KMS-11 (cell line): Measurements from ENCODE around the gene ATP5PF.
"Not testable (repeated sequence)": the region's sequence is repeated elsewhere in the genome, so short reads cannot be mapped to it uniquely, and the experiment has no call there.

Experiments used
- H2AFZ ChIP-seq: fragments of 200-600 bp; sonication (generic); 2 replicates; pipeline ENCODE4 v1.6.1; 2016; ENCODE audit warnings: antibody characterized with exemption, mixed run types, low read depth
- H3K27ac ChIP-seq: fragments of 200-600 bp; sonication (generic); 2 replicates; pipeline ENCODE4 v1.6.1; 2016; ENCODE audit warnings: mild to moderate bottlenecking, mixed run types
- H3K27me3 ChIP-seq: fragments of 200-600 bp; sonication (generic); 2 replicates; pipeline ENCODE4 v1.6.1; 2017; ENCODE audit warnings: mild to moderate bottlenecking, low read depth, mixed run types, moderate library complexity; ENCODE audit not compliant: insufficient read depth
- H3K36me3 ChIP-seq: fragments of 200-600 bp; sonication (generic); 2 replicates; pipeline ENCODE4 v1.6.1; 2017; ENCODE audit warnings: mild to moderate bottlenecking, mixed run types; ENCODE audit not compliant: insufficient read depth
- H3K4me1 ChIP-seq: fragments of 200-600 bp; sonication (generic); 2 replicates; pipeline ENCODE4 v1.6.1; 2016; ENCODE audit warnings: mild to moderate bottlenecking, low read depth, mixed run types; ENCODE audit not compliant: poor library complexity, severe bottlenecking
- H3K4me2 ChIP-seq: fragments of 200-600 bp; sonication (generic); 2 replicates; pipeline ENCODE4 v1.7.0; 2016; ENCODE audit warnings: mild to moderate bottlenecking, mixed run types
- H3K4me3 ChIP-seq: fragments of 200-600 bp; sonication (generic); IDR thresholded peaks from 2 replicates; pipeline ENCODE4 v1.6.1; 2017; ENCODE audit warnings: low read depth, low read length, mixed read lengths; ENCODE audit not compliant: insufficient read depth
- H3K79me2 ChIP-seq: fragments of 200-600 bp; sonication (generic); 2 replicates; pipeline ENCODE4 v1.6.1; 2016; ENCODE audit warnings: low read depth, mixed run types; ENCODE audit not compliant: insufficient read depth
- H3K9ac ChIP-seq: fragments of 200-600 bp; sonication (generic); 2 replicates; pipeline ENCODE4 v1.6.1; 2016; ENCODE audit warnings: mild to moderate bottlenecking, mixed run types
- H4K20me1 ChIP-seq: fragments of 200-600 bp; sonication (generic); 2 replicates; pipeline ENCODE4 v1.6.1; 2016; ENCODE audit warnings: mild to moderate bottlenecking, mixed run types; ENCODE audit not compliant: insufficient read depth
- CTCF ChIP-seq: fragments of 200-600 bp; sonication (generic); conservative IDR thresholded peaks from 2 replicates; pipeline ENCODE4 v1.6.1; 2017; ENCODE audit warnings: low read depth, mild to moderate bottlenecking, antibody characterized with exemption, low read length, moderate library complexity, mixed read lengths

The ATP5PF gene

DNA sequence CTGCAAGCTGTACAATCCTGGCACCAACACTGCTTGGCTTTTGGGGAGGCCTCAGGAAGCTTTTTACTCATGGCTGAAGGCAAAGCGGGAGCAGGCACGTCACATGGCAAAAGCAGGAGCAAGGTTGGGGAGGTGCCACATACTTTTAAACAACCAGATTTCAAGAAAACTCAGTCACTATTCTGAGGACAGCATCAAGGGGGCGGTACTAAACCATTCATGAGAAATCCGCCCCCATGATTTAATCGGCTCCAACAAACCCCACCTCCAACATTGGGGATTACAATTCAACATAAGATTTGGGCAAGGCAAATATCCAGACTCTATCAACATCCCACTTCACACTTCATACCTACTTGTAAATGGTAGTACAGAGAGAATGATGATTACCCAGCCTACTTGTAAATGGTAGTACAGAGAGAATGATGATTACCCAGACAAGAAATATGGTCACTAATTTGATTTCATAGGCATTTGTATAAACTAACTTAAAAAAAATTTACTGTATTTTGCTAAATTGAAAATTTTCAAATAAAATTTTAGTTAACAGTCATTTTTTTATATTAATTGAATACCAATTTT is 24.9 kb downstream of the ATP5PF start:
- Histone ChIP-seq H3K4me3 (no peak overlapping the region), H3K79me2 (no peaks in the 10 kb centered on the region), H3K9ac (no peak overlapping the region), H3K27me3 (no peaks in the 10 kb centered on the region), H3K27ac (no peak overlapping the region), H3K4me2 (no peak overlapping the region), H2AFZ (no peak overlapping the region), H4K20me1 (no peaks in the 10 kb centered on the region), H3K36me3 (no peaks in the 10 kb centered on the region), H3K4me1 (no peaks in the 10 kb centered on the region)
- no peak for TF ChIP-seq CTCF

- Histone ChIP-seq H3K4me3 (no peak overlapping the region), H3K36me3 (no peaks in the 10 kb centered on the region), H2AFZ (no peak overlapping the region), H3K27me3 (no peaks in the 10 kb centered on the region), H3K4me1 (no peaks in the 10 kb centered on the region), H3K79me2 (no peaks in the 10 kb centered on the region), H3K27ac (no peak overlapping the region), H3K4me2 (no peak overlapping the region), H3K9ac (no peak overlapping the region), H4K20me1 (no peaks in the 10 kb centered on the region)
- TF ChIP-seq CTCF: peak; percentile 95
These were observed 26.1 kb downstream of the ATP5PF start for GRCh38 chr21:25708467-25709065.

DNA sequence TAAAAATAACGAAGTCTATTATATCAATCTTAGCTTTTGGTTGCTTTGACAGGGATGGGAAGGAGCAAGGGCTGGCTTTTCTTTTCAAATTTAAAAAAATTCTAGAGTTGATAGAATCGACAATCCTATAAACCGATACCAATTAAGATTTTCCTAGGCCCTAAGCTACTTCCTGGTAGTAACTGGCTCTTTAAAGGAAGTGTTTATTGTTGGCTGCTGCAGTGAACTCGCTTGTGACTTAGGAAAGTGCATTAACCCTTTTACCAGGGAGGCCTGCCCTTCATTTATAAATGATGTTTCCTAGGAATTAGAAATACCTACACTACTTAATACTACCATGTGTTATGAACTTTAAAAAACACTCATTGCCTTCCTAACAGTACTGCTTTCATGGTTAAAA is 33.2 kb downstream of the ATP5PF start:
- H3K4me3 ChIP-seq: no peak overlapping the region
- no peaks in the 10 kb centered on the region for H3K79me2 ChIP-seq
- no peak overlapping the region for H3K4me2 ChIP-seq
- no peaks in the 10 kb centered on the region for H3K4me1 ChIP-seq
- H3K9ac ChIP-seq: no peak overlapping the region
- no peaks in the 10 kb centered on the region for H3K36me3 ChIP-seq
- no peak overlapping the region for H3K27ac ChIP-seq
- no peaks in the 10 kb centered on the region for H3K27me3 ChIP-seq
- TF ChIP-seq CTCF: no peak
- no peak overlapping the region for H2AFZ ChIP-seq
- H4K20me1 ChIP-seq: no peaks in the 10 kb centered on the region

- Histone ChIP-seq H3K4me1 (no peaks in the 10 kb centered on the region), H3K4me3 (no peak overlapping the region), H3K9ac (no peak overlapping the region), H3K27me3 (no peaks in the 10 kb centered on the region), H3K4me2 (no peak overlapping the region), H4K20me1 (no peaks in the 10 kb centered on the region), H3K79me2 (no peaks in the 10 kb centered on the region), H2AFZ (no peak overlapping the region), H3K36me3 (no peaks in the 10 kb centered on the region), H3K27ac (no peak overlapping the region)
- TF ChIP-seq CTCF: no peak
These were observed 34.0 kb downstream of the ATP5PF start for GRCh38 chr21:25700741-25701140.

DNA sequence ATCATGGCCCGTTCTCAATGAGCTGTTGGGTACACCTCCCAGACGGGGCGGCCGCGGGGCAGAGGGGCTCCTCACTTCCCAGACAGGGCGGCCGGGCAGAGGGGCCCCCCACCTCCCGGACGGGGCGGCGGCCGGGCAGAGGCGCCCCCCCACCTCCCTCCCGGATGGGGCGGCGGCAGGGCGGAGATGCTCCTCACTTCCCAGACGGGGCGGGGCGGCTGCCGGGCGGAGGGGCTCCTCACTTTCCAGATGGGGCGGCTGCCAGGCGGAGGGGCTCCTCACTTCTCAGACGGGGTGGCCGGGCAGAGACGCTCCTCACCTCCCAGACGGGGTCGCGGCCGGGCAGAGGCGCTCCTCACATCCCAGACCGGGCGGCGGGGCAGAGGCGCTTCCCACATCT is 39.2 kb downstream of the ATP5PF start:
- not testable (repeated sequence) for H4K20me1 ChIP-seq, H3K36me3 ChIP-seq, H2AFZ ChIP-seq, H3K9ac ChIP-seq, H3K4me3 ChIP-seq, H3K79me2 ChIP-seq, H3K4me2 ChIP-seq, H3K27ac ChIP-seq, H3K27me3 ChIP-seq, H3K4me1 ChIP-seq
